Measurements from ENCODE around the gene AKAP8. TPM values are rescaled to one million over a fixed set of nuclear protein-coding genes. Genes with fewer than 3 reads are reported as not detected.
A peak's percentile ranks its signal among the peaks of the same experiment; 100 is the strongest.

The AKAP8 gene
- total and polyA plus RNA-seq, 2 experiments from 2014 or later = 18.6 to 22.9 TPM

DNA sequence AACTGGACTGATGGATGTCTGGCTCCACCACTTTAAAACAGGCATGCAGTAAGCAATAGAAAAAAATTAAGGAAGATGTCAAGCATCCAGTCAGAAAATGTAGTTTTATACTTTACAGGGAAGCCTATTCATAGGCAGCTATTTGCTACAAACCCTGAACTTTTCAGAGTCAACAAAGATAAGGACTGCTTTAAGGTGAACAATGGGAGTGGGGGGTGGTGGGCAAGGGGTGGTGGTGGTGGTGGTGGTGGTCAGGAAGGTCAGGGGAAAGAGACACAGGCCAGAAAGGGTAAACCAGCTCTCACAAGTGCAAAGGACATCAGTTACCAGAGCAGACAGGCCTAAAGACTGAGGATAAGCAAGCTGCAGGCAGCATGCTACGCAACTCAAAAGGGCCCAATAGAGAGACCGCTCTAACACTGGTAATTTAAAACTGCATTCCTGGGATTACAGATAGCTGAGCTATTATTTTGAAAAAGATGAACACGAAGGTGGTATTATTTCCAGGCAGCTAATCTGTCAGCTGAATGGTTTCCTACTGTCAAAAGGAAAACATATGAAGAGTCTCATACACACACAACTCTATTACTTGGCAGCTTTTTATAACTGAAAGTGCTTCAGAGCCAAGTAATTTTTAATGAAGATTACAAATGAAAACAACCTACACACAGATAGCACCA lies 62.1 kb downstream of the AKAP8 start:
- no peak for TF ChIP-seq EZH2phosphoT487 (IDR thresholded peaks at IDR 0.05; ENCODE audit: low read depth, severe bottlenecking, unreplicated experiment)
- TF ChIP-seq, protein P1, sequence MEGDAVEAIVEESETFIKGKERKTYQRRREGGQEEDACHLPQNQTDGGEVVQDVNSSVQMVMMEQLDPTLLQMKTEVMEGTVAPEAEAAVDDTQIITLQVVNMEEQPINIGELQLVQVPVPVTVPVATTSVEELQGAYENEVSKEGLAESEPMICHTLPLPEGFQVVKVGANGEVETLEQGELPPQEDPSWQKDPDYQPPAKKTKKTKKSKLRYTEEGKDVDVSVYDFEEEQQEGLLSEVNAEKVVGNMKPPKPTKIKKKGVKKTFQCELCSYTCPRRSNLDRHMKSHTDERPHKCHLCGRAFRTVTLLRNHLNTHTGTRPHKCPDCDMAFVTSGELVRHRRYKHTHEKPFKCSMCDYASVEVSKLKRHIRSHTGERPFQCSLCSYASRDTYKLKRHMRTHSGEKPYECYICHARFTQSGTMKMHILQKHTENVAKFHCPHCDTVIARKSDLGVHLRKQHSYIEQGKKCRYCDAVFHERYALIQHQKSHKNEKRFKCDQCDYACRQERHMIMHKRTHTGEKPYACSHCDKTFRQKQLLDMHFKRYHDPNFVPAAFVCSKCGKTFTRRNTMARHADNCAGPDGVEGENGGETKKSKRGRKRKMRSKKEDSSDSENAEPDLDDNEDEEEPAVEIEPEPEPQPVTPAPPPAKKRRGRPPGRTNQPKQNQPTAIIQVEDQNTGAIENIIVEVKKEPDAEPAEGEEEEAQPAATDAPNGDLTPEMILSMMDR (IDR thresholded peaks at IDR 0.05; ENCODE audit: poor library complexity) = no peak
- TF ChIP-seq EZH2 (IDR thresholded peaks at IDR 0.05; ENCODE audit: borderline replicate concordance) = no peak
- Histone ChIP-seq H2AFZ (no peak overlapping the region), H3K9me3 (ENCODE audit: low read depth) (no peaks in the 10 kb centered on the region), H3K27me3 (no peaks in the 10 kb centered on the region), H3K27ac (peak overlapping the region; percentile 59), H3K4me1 (ENCODE audit: insufficient read depth) (peaks cover 47% of the 10 kb centered on the region), H3K79me2 (peaks cover 100% of the 10 kb centered on the region), H3K36me3 (replicated peaks; ENCODE audit: insufficient read depth, low read depth) (no peaks in the 10 kb centered on the region), H3K4me3 (no peak overlapping the region), H3K9me2 (replicated peaks; ENCODE audit: insufficient read depth) (no peaks in the 10 kb centered on the region), H3K4me2 (peak overlapping the region; percentile 31), H4K20me1 (ENCODE audit: insufficient read depth, poor library complexity, severe bottlenecking) (peaks cover 100% of the 10 kb centered on the region)
- 38% methylated on average over 3 of the region's 3 CpGs for WGBS (ENCODE audit: low lambda C conversion rate, missing lambda C conversion rate)
- no peak for DNase-seq (ENCODE audit: low spot score)

- no peak for DNase-seq (ENCODE audit: low spot score)
- Histone ChIP-seq H2AFZ (no peak overlapping the region), H3K27ac (peak overlapping the region; percentile 59), H3K27me3 (no peaks in the 10 kb centered on the region), H3K79me2 (peaks cover 100% of the 10 kb centered on the region), H3K9me2 (replicated peaks; ENCODE audit: insufficient read depth) (no peaks in the 10 kb centered on the region), H3K4me2 (peak overlapping the region; percentile 13), H4K20me1 (ENCODE audit: insufficient read depth, poor library complexity, severe bottlenecking) (peaks cover 100% of the 10 kb centered on the region), H3K36me3 (replicated peaks; ENCODE audit: insufficient read depth, low read depth) (no peaks in the 10 kb centered on the region), H3K4me3 (no peak overlapping the region), H3K4me1 (ENCODE audit: insufficient read depth) (peaks cover 40% of the 10 kb centered on the region), H3K9me3 (ENCODE audit: low read depth) (no peaks in the 10 kb centered on the region)
- 100% methylated on average over 2 of the region's 2 CpGs for WGBS (ENCODE audit: low lambda C conversion rate, missing lambda C conversion rate)
- TF ChIP-seq EZH2 (IDR thresholded peaks at IDR 0.05; ENCODE audit: borderline replicate concordance) (no peak), EZH2phosphoT487 (IDR thresholded peaks at IDR 0.05; ENCODE audit: low read depth, severe bottlenecking, unreplicated experiment) (no peak)
- TF ChIP-seq, protein P1 (IDR thresholded peaks at IDR 0.05; ENCODE audit: poor library complexity) = no peak
Observed at GRCh38 chr19:15316498-15316897, 63.1 kb downstream of the AKAP8 start.

DNA sequence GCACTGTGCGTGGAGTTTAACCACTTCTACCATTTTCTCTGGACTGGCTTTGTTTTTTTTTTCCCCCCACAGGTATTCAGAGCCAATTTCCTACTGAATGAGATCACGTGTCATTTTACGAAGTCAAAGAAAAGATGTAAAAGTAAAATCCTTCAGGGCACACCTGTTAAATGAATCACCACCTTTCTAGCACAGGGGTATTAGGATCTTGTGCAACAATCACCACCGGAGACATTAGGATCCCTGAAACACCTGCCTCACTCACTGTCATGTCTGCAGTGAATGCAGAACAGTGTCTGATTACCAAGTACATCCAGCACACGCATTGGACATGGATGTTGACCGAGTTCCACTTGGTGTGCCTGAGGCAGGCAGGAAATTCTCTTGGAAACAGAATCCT lies 64.5 kb downstream of the AKAP8 start:
- TF ChIP-seq EZH2phosphoT487 (IDR thresholded peaks at IDR 0.05; ENCODE audit: low read depth, severe bottlenecking, unreplicated experiment) = no peak
- TF ChIP-seq, protein P1 (IDR thresholded peaks at IDR 0.05; ENCODE audit: poor library complexity) = no peak
- no peak for TF ChIP-seq EZH2 (IDR thresholded peaks at IDR 0.05; ENCODE audit: borderline replicate concordance)
- Histone ChIP-seq H3K79me2 (peaks cover 100% of the 10 kb centered on the region), H3K27ac (peak overlapping the region; percentile 24), H3K27me3 (no peaks in the 10 kb centered on the region), H3K9me3 (ENCODE audit: low read depth) (no peaks in the 10 kb centered on the region), H3K4me2 (no peak overlapping the region), H3K9me2 (replicated peaks; ENCODE audit: insufficient read depth) (no peaks in the 10 kb centered on the region), H4K20me1 (ENCODE audit: insufficient read depth, poor library complexity, severe bottlenecking) (peaks cover 100% of the 10 kb centered on the region), H3K4me1 (ENCODE audit: insufficient read depth) (peaks cover 28% of the 10 kb centered on the region), H3K36me3 (replicated peaks; ENCODE audit: insufficient read depth, low read depth) (no peaks in the 10 kb centered on the region), H2AFZ (no peak overlapping the region), H3K4me3 (no peak overlapping the region)
- WGBS (ENCODE audit: low lambda C conversion rate, missing lambda C conversion rate) = 80% methylated on average over 6 of the region's 6 CpGs
- DNase-seq (ENCODE audit: low spot score) = no peak
